ENCODE measurements around the gene UBL4A. TPM values are rescaled to one million over a fixed set of nuclear protein-coding genes. Genes with fewer than 3 reads are reported as not detected.

The UBL4A gene
- total and polyA plus RNA-seq, 2 of the 13 experiments (the other 11 are each of a cell fraction or from before 2014, with no cell fraction given) = 16.8 to 25.5 TPM

- H3K9me3 ChIP-seq (ENCODE audit: low read length) = no peaks in the 10 kb centered on the region
- BruUV-seq (replicated peaks) = no TSS peak
- no peak overlapping the region for H3K4me3 ChIP-seq (replicated peaks in 1 of 3; ENCODE audit: insufficient read depth in 1 of 3, low read depth in 2 of 3, low read length in 3 of 3)
- H2AFZ ChIP-seq (ENCODE audit: low read length) = no peak overlapping the region
- no peak for ATAC-seq
- no peak for DNase-seq (ENCODE audit: low spot score)
- peaks cover 18% of the 10 kb centered on the region for H3K4me1 ChIP-seq (ENCODE audit: insufficient read depth, low read length)
- no peaks in the 10 kb centered on the region; a peak in 1 of 5 replicates for H3K36me3 ChIP-seq (replicated peaks in 1 of 2; ENCODE audit: control insufficient read depth in 1 of 2, insufficient read depth in 2 of 2, low read length in 2 of 2)
- in situ Hi-C loops (cut with HindIII; ENCODE audit: extremely low pct_ligation_motif_present, low pct_unique_long_range_greater_than_20kb) = loop anchor here (5.0 kb wide), 1 partner anchor 34 kb away; the partner anchor contains the start of gene FAM3A
- WGBS (ENCODE audit: low lambda C conversion rate) = 92% methylated on average over 7 of the region's 7 CpGs
- intact Hi-C loops (cut with micrococcal nuclease; ENCODE audit: unreplicated experiment) = no loop called here
- H3K27me3 ChIP-seq (ENCODE audit: control insufficient read depth in 1 of 2, insufficient read depth in 2 of 2, low read length in 2 of 2) = no peaks in the 10 kb centered on the region
- no peak for TF ChIP-seq NONO (IDR thresholded peaks at IDR 0.05)
- TF ChIP-seq NONO (CRISPR knock-in tag; conservative IDR thresholded peaks at IDR 0.05) = no peak
- no peak overlapping the region for H3K4me2 ChIP-seq (ENCODE audit: low read depth, low read length)
- POLR2A ChIA-PET = interaction anchor here (2.3 kb wide), 1 partner anchor 7 kb away, joined by 11 read pairs; the partner anchor contains the start of gene SLC10A3
- H3K9ac ChIP-seq (ENCODE audit: insufficient read depth, low read depth, low read length) = no peak overlapping the region
- no peak for FAIRE-seq
- CTCF ChIA-PET (ENCODE audit: low intra/inter-chr PET ratio, low total read pairs) = no interaction called here
- no peaks in the 10 kb centered on the region for H4K20me1 ChIP-seq (ENCODE audit: insufficient read depth, low read length)
- H3K79me2 ChIP-seq (ENCODE audit: insufficient read depth, low read length) = no peaks in the 10 kb centered on the region
- no peak overlapping the region for H3K27ac ChIP-seq (ENCODE audit: extremely low read length, insufficient read depth, low read length)
These were observed 3.1 kb downstream of the UBL4A start for GRCh38 chrX:154483325-154483724.

- DNase-seq (ENCODE audit: low spot score) (no peak), ATAC-seq (no peak), FAIRE-seq (no peak)
- Histone ChIP-seq H3K4me1 (ENCODE audit: insufficient read depth, low read length) (peaks cover 23% of the 10 kb centered on the region), H3K36me3 (replicated peaks in 1 of 2; ENCODE audit: control insufficient read depth in 1 of 2, insufficient read depth in 2 of 2, low read length in 2 of 2) (no peaks in the 10 kb centered on the region; a peak in 1 of 5 replicates), H3K79me2 (ENCODE audit: insufficient read depth, low read length) (no peaks in the 10 kb centered on the region), H4K20me1 (ENCODE audit: insufficient read depth, low read length) (no peaks in the 10 kb centered on the region), H3K27ac (ENCODE audit: extremely low read length, insufficient read depth, low read length) (no peak overlapping the region), H3K4me2 (ENCODE audit: low read depth, low read length) (no peak overlapping the region), H3K9ac (ENCODE audit: insufficient read depth, low read depth, low read length) (no peak overlapping the region), H3K9me3 (ENCODE audit: low read length) (no peaks in the 10 kb centered on the region), H3K4me3 (replicated peaks in 1 of 3; ENCODE audit: insufficient read depth in 1 of 3, low read depth in 2 of 3, low read length in 3 of 3) (no peak overlapping the region), H2AFZ (ENCODE audit: low read length) (no peak overlapping the region), H3K27me3 (ENCODE audit: control insufficient read depth in 1 of 2, insufficient read depth in 2 of 2, low read length in 2 of 2) (no peaks in the 10 kb centered on the region)
- 100% methylated on average over 2 of the region's 7 CpGs for WGBS (ENCODE audit: low lambda C conversion rate)
- in situ Hi-C loops (cut with HindIII; ENCODE audit: extremely low pct_ligation_motif_present, low pct_unique_long_range_greater_than_20kb) (loop anchor here (5.0 kb wide), 1 partner anchor 35 kb away; the partner anchor contains the start of gene FAM3A), intact Hi-C loops (cut with micrococcal nuclease; ENCODE audit: unreplicated experiment) (no loop called here)
- BruUV-seq (replicated peaks) = no TSS peak
- ChIA-PET CTCF (ENCODE audit: low intra/inter-chr PET ratio, low total read pairs) (no interaction called here), POLR2A (interaction anchor here (2.3 kb wide), 1 partner anchor 8 kb away, joined by 11 read pairs; the partner anchor contains the start of gene SLC10A3)
- TF ChIP-seq SMYD3 (CRISPR knock-in tag; IDR thresholded peaks at IDR 0.05) (no peak), SP5 (CRISPR knock-in tag; IDR thresholded peaks at IDR 0.05; ENCODE audit: borderline replicate concordance, low read depth) (no peak), HNRNPL (IDR thresholded peaks at IDR 0.05; ENCODE audit: low read depth, low read length) (no peak), ZNF562 (CRISPR knock-in tag; IDR thresholded peaks at IDR 0.05; ENCODE audit: borderline replicate concordance) (no peak), MTA3 (CRISPR knock-in tag; IDR thresholded peaks at IDR 0.05) (no peak), SOX13 (IDR thresholded peaks at IDR 0.05) (no peak), SOX13 (CRISPR knock-in tag; conservative IDR thresholded peaks at IDR 0.05 in 1 of 2, IDR thresholded peaks at IDR 0.05 in 1 of 2) (no peak), MED13 (CRISPR knock-in tag; IDR thresholded peaks at IDR 0.05) (no peak), ZNF891 (CRISPR knock-in tag; IDR thresholded peaks at IDR 0.05) (no peak), NPAS2 (CRISPR knock-in tag; IDR thresholded peaks at IDR 0.05; ENCODE audit: borderline replicate concordance) (no peak), ZNF501 (CRISPR knock-in tag; IDR thresholded peaks at IDR 0.05) (no peak), IRF2 (CRISPR knock-in tag; IDR thresholded peaks at IDR 0.05) (no peak), ZFP62 (CRISPR knock-in tag; IDR thresholded peaks at IDR 0.05) (no peak), CHD2 (IDR thresholded peaks at IDR 0.05; ENCODE audit: low read depth, low read length) (no peak)
- TF ChIP-seq, protein P1, sequence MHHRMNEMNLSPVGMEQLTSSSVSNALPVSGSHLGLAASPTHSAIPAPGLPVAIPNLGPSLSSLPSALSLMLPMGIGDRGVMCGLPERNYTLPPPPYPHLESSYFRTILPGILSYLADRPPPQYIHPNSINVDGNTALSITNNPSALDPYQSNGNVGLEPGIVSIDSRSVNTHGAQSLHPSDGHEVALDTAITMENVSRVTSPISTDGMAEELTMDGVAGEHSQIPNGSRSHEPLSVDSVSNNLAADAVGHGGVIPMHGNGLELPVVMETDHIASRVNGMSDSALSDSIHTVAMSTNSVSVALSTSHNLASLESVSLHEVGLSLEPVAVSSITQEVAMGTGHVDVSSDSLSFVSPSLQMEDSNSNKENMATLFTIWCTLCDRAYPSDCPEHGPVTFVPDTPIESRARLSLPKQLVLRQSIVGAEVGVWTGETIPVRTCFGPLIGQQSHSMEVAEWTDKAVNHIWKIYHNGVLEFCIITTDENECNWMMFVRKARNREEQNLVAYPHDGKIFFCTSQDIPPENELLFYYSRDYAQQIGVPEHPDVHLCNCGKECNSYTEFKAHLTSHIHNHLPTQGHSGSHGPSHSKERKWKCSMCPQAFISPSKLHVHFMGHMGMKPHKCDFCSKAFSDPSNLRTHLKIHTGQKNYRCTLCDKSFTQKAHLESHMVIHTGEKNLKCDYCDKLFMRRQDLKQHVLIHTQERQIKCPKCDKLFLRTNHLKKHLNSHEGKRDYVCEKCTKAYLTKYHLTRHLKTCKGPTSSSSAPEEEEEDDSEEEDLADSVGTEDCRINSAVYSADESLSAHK (CRISPR knock-in tag; IDR thresholded peaks at IDR 0.05; ENCODE audit: borderline replicate concordance) = no peak
- TF ChIP-seq, protein P2, sequence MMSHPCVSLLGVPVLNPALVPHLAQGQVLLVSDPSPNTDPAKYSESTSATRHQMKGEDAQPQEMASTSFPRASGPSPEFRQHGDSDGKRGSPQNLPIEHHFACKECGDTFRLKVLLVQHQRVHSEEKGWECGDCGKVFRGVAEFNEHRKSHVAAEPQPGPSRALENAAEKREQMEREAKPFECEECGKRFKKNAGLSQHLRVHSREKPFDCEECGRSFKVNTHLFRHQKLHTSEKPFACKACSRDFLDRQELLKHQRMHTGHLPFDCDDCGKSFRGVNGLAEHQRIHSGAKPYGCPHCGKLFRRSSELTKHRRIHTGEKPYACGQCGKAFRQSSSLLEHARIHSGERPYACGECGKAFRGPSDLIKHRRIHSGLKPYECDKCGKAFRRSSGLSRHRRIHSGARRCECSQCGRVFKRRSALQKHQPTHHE (CRISPR knock-in tag; IDR thresholded peaks at IDR 0.05; ENCODE audit: borderline replicate concordance) = no peak
These were observed 3.6 kb downstream of the UBL4A start for GRCh38 chrX:154482786-154483185.
